Activated B cell treated with CpG ODN at 0.5 μM for 24 hours (primary cell): Measurements from ENCODE around the gene MRPS22. TPM values are rescaled to one million over a fixed set of nuclear protein-coding genes. Genes with fewer than 3 reads are reported as not detected.

Experiments
- ATAC-seq: fragments of 200-7000 bp; cut with Tn5 transposase; one replicate; pipeline ENCODE4 v1.10.0; 2021; ENCODE audit warnings: low read depth, mild to moderate bottlenecking, moderate library complexity
- CTCF ChIA-PET: fragments of 350-600 bp; sonication (Branson Sonifier 250); formaldehyde crosslinking; loops from one replicate; lab custom pipeline; 2021; ENCODE audit warnings: antibody characterized with exemption; lab: Charles Lee
- POLR2A ChIA-PET: fragments of 350-600 bp; sonication (Branson Sonifier 250); formaldehyde crosslinking; loops from one replicate; lab custom pipeline; 2021; ENCODE audit warnings: antibody characterized with exemption; lab: Charles Lee
- DNase-seq: peaks from one replicate; pipeline ENCODE4 v3.0.0; 2022
- H3K27ac Mint-ChIP-seq: one replicate; pipeline ENCODE4 v1.8.0; 2020; ENCODE audit warnings: mixed read lengths
- H3K27me3 Mint-ChIP-seq: one replicate; pipeline ENCODE4 v1.8.0; 2021; ENCODE audit warnings: mixed read lengths
- H3K36me3 Mint-ChIP-seq: one replicate; pipeline ENCODE4 v1.8.0; 2021; ENCODE audit warnings: low read depth, mixed read lengths
- H3K4me1 Mint-ChIP-seq: one replicate; pipeline ENCODE4 v1.8.0; 2021; ENCODE audit warnings: mixed read lengths
- H3K4me3 Mint-ChIP-seq: one replicate; pipeline ENCODE4 v1.8.0; 2020; ENCODE audit warnings: mild to moderate bottlenecking, mixed read lengths
- H3K9me3 Mint-ChIP-seq: one replicate; pipeline ENCODE4 v1.8.0; 2020; ENCODE audit warnings: mixed read lengths
- intact Hi-C: fragments of 100-400 bp; cut with micrococcal nuclease; formaldehyde crosslinking; loops from one replicate; pipeline ENCODE4 v1.15.1; 2024
- total RNA-seq: library from RNA; stranded (reverse); gene quantifications from 2 replicates; pipeline ENCODE4 v1.2.3, GENCODE V29; 2022
- TF ChIP-seq, protein P1 (sequence below): fragments of 200-600 bp; IDR thresholded peaks from one replicate; pipeline ENCODE4 v1.8.0; 2022; ENCODE audit warnings: antibody characterized with exemption, mild to moderate bottlenecking

Gene MRPS22
- total RNA-seq, 1 donor from 2014 or later, result 44.7 TPM

DNA sequence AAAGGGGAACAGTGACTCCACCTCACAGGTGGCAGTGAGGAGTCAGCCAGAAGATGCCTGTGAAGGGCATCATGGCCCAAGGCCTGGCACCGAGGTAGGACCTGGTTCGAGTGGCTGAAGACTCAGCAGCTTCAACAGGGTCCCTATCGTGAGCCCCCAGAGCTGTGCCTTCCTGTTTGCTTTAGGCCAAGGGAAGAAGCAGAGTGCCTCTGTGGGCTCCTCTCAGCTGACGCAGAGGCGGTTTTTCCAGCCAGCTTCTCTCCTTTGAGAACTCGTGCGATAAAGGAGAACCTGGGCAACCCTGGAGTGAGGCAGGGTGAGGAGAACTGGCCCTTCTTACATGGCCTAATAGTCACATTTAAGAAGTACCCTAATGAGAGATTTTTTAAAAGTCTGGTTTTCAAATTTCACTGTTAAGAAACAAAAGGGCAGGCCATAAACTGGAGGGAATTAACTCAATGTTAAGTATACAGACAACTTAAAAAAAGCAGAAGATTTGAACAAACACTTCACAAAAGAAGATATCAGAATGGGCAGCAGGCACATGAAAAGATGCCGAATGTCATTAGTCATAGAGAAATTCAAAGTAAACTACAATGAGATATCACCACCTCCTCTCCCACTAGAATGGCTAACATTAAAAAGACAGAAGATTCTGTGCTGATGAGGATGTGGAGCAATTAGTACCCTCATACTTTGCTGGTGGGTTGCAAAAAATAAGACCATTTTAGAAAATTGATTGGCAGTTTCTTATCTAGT is 23.1 kb upstream of the MRPS22 start:
- no peaks in the 10 kb centered on the region for H3K36me3 Mint-ChIP-seq
- no peak overlapping the region for H3K27ac Mint-ChIP-seq
- H3K4me3 Mint-ChIP-seq, result no peak overlapping the region
- DNase-seq, result no peak
- ATAC-seq, result no peak
- H3K4me1 Mint-ChIP-seq, result no peaks in the 10 kb centered on the region
- H3K9me3 Mint-ChIP-seq, result no peaks in the 10 kb centered on the region
- TF ChIP-seq, protein P1, sequence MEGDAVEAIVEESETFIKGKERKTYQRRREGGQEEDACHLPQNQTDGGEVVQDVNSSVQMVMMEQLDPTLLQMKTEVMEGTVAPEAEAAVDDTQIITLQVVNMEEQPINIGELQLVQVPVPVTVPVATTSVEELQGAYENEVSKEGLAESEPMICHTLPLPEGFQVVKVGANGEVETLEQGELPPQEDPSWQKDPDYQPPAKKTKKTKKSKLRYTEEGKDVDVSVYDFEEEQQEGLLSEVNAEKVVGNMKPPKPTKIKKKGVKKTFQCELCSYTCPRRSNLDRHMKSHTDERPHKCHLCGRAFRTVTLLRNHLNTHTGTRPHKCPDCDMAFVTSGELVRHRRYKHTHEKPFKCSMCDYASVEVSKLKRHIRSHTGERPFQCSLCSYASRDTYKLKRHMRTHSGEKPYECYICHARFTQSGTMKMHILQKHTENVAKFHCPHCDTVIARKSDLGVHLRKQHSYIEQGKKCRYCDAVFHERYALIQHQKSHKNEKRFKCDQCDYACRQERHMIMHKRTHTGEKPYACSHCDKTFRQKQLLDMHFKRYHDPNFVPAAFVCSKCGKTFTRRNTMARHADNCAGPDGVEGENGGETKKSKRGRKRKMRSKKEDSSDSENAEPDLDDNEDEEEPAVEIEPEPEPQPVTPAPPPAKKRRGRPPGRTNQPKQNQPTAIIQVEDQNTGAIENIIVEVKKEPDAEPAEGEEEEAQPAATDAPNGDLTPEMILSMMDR, result no peak
- H3K27me3 Mint-ChIP-seq, result peaks cover 20% of the 10 kb centered on the region
- ChIA-PET CTCF (interaction anchor here (1.0 kb wide), 1 partner anchor 8 kb away, joined by 3 read pairs; no protein-coding TSS in a partner anchor), POLR2A (no interaction called here)
- intact Hi-C loops, result no loop called here

GRCh38 chr3:139322346-139322745 is 21.5 kb upstream of the MRPS22 start:
- Mint-ChIP-seq H3K4me1 (no peaks in the 10 kb centered on the region), H3K36me3 (no peaks in the 10 kb centered on the region), H3K27me3 (peaks cover 14% of the 10 kb centered on the region), H3K4me3 (no peak overlapping the region), H3K9me3 (no peaks in the 10 kb centered on the region), H3K27ac (no peak overlapping the region)
- DNase-seq (no peak), ATAC-seq (no peak)
- CTCF ChIA-PET, result interaction anchor here (0.7 kb wide), 1 partner anchor 10 kb away, joined by 3 read pairs; no protein-coding TSS in a partner anchor
- intact Hi-C loops, result no loop called here
- POLR2A ChIA-PET, result no interaction called here
- TF ChIP-seq, protein P1, result no peak

DNA sequence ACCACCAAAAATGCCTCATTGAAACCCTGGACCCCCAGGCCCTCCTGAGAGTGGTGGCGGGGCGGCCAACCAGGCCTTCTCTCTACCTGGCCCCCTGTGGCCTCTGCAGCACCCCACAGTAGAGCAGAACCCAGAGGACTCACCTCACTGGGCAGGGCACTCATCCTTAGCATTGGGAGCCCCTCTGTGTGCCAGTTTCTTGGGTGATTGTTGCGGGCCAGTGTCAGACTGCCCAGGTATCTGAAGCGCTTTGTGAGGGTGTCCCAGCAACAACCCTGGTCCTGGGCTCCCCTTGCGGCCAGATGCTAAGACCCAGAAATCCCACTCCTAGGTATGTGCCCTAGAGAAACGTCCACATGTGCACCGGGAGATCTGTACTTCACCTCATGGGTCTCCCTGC is 20.7 kb upstream of the MRPS22 start:
- Mint-ChIP-seq H3K27ac (no peak overlapping the region), H3K4me3 (no peak overlapping the region), H3K36me3 (no peaks in the 10 kb centered on the region), H3K9me3 (no peaks in the 10 kb centered on the region), H3K27me3 (peaks cover 12% of the 10 kb centered on the region), H3K4me1 (no peaks in the 10 kb centered on the region)
- ChIA-PET POLR2A (no interaction called here), CTCF (interaction anchor here (0.7 kb wide), 1 partner anchor 9 kb away, joined by 3 read pairs; no protein-coding TSS in a partner anchor)
- ATAC-seq (no peak), DNase-seq (no peak)
- TF ChIP-seq, protein P1, result no peak
- intact Hi-C loops, result no loop called here

GRCh38 chr3:139324456-139324855 is 19.4 kb upstream of the MRPS22 start:
- TF ChIP-seq, protein P1, result no peak
- H3K9me3 Mint-ChIP-seq, result no peaks in the 10 kb centered on the region
- ATAC-seq (no peak), DNase-seq (no peak)
- H3K4me3 Mint-ChIP-seq, result no peak overlapping the region
- H3K4me1 Mint-ChIP-seq, result peaks cover 6% of the 10 kb centered on the region
- peaks cover 5% of the 10 kb centered on the region for H3K27me3 Mint-ChIP-seq
- H3K27ac Mint-ChIP-seq, result no peak overlapping the region
- H3K36me3 Mint-ChIP-seq, result no peaks in the 10 kb centered on the region
- ChIA-PET CTCF (no interaction called here), POLR2A (interaction anchor here (0.6 kb wide), 1 partner anchor 531 kb away, joined by 3 read pairs; no protein-coding TSS in a partner anchor)
- intact Hi-C loops, result no loop called here

DNA sequence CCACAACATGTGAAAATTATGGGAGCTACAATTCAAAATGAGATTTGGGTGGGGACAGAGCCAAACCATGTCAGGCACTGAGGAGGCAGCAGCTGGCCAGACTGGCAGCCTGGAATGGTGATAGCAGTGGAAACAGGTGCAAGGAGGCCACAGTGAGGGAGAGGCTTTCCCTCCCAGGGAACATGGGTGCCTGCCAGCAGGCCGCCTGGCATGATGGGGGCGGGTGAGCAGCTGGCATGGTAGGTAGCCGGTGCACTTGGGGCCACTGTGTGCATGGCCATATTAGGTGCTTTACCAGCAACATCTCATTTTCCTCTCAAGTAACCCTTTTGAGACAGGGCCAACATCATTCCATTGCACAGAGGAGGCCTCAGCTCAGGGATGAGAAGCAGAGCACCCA is 18.3 kb upstream of the MRPS22 start:
- TF ChIP-seq, protein P1, result no peak
- Mint-ChIP-seq H3K27me3 (peaks cover 12% of the 10 kb centered on the region), H3K9me3 (no peaks in the 10 kb centered on the region), H3K27ac (no peak overlapping the region), H3K4me1 (peaks cover 9% of the 10 kb centered on the region), H3K36me3 (no peaks in the 10 kb centered on the region), H3K4me3 (no peak overlapping the region)
- no peak for ATAC-seq
- no peak for DNase-seq
- intact Hi-C loops, result no loop called here
- ChIA-PET CTCF (no interaction called here), POLR2A (no interaction called here)
